Activated CD8-positive, alpha-beta memory T cell treated with anti-CD3 and anti-CD28 coated beads for 36 hours (primary cell): ENCODE data around the gene GTSF1L. TPM values are rescaled to one million over a fixed set of nuclear protein-coding genes. Genes with fewer than 3 reads are reported as not detected.

Source experiments
- CTCF ChIA-PET: fragments of 350-600 bp; sonication (Branson Sonifier 250); formaldehyde crosslinking; loops from one replicate; lab custom pipeline; 2021; ENCODE audit warnings: antibody characterized with exemption; lab: Charles Lee
- POLR2A ChIA-PET: fragments of 350-600 bp; sonication (Branson Sonifier 250); formaldehyde crosslinking; loops from one replicate; lab custom pipeline; 2021; ENCODE audit warnings: antibody characterized with exemption; lab: Charles Lee
- total RNA-seq, 2 experiments: library from RNA; stranded (reverse); gene quantifications; one replicate each; pipeline ENCODE4 v1.2.3, GENCODE V29; 2021

GTSF1L gene
- total RNA-seq, 2 experiments from 2014 or later, result not detected

- CTCF ChIA-PET, result interaction anchor here (0.7 kb wide), 1 partner anchor 9 kb away, joined by 3 read pairs; no protein-coding TSS in a partner anchor
- POLR2A ChIA-PET, result no interaction called here
Measured at GRCh38 chr20:43722153-43722505, 4.7 kb downstream of the GTSF1L start.

- ChIA-PET CTCF (interaction anchor here (0.7 to 1.1 kb wide), 2 partner anchors 9 to 28 kb away, joined by 3 read pairs; no protein-coding TSS in a partner anchor), POLR2A (no interaction called here)
Measured at GRCh38 chr20:43721429-43722152, 5.2 kb downstream of the GTSF1L start.

- POLR2A ChIA-PET, result no interaction called here
Measured at GRCh38 chr20:43721097-43721428, 5.7 kb downstream of the GTSF1L start.

GRCh38 chr20:43720007-43720406 is 6.8 kb downstream of the GTSF1L start:
- POLR2A ChIA-PET, result no interaction called here
- CTCF ChIA-PET, result no interaction called here

More at GRCh38 chr20:43721097-43721428, 5.7 kb downstream of the GTSF1L start:
- CTCF ChIA-PET, result interaction anchor here (1.1 kb wide), 1 partner anchor 29 kb away, joined by 3 read pairs; no protein-coding TSS in a partner anchor

- POLR2A ChIA-PET, result no interaction called here
- CTCF ChIA-PET, result interaction anchor here (0.9 kb wide), 1 partner anchor 179 kb away, joined by 4 read pairs; no protein-coding TSS in a partner anchor
Measured at GRCh38 chr20:43717616-43717995, 9.2 kb downstream of the GTSF1L start.

- ChIA-PET POLR2A (no interaction called here), CTCF (no interaction called here)
Measured at GRCh38 chr20:43716757-43717615, 9.8 kb downstream of the GTSF1L start.

GRCh38 chr20:43716123-43716522 is 10.7 kb downstream of the GTSF1L start:
- ChIA-PET CTCF (no interaction called here), POLR2A (no interaction called here)

- ChIA-PET CTCF (no interaction called here), POLR2A (no interaction called here)
Measured at GRCh38 chr20:43715511-43715910, 11.3 kb downstream of the GTSF1L start.

GRCh38 chr20:43715044-43715443 is 11.8 kb downstream of the GTSF1L start:
- POLR2A ChIA-PET, result no interaction called here
- CTCF ChIA-PET, result no interaction called here

GRCh38 chr20:43711098-43711654 is 15.6 kb downstream of the GTSF1L start:
- POLR2A ChIA-PET, result no interaction called here
- CTCF ChIA-PET, result interaction anchor here (0.6 kb wide), 1 partner anchor 175 kb away, joined by 3 read pairs; no protein-coding TSS in a partner anchor

GRCh38 chr20:43710370-43711044 is 16.3 kb downstream of the GTSF1L start:
- POLR2A ChIA-PET, result no interaction called here

GRCh38 chr20:43702502-43702901 is 24.3 kb downstream of the GTSF1L start:
- CTCF ChIA-PET, result no interaction called here
- POLR2A ChIA-PET, result no interaction called here

More at GRCh38 chr20:43710370-43711044, 16.3 kb downstream of the GTSF1L start:
- CTCF ChIA-PET, result interaction anchor here (0.6 kb wide), 1 partner anchor 174 kb away, joined by 3 read pairs; no protein-coding TSS in a partner anchor

- ChIA-PET POLR2A (no interaction called here), CTCF (no interaction called here)
Measured at GRCh38 chr20:43700627-43701026, 26.2 kb downstream of the GTSF1L start.

GRCh38 chr20:43699941-43700565 is 26.7 kb downstream of the GTSF1L start:
- CTCF ChIA-PET, result no interaction called here
- POLR2A ChIA-PET, result no interaction called here

- ChIA-PET POLR2A (no interaction called here), CTCF (interaction anchor here (1.0 kb wide), 1 partner anchor 357 kb away, joined by 3 read pairs; no protein-coding TSS in a partner anchor)
Measured at GRCh38 chr20:43695571-43695970, 31.2 kb downstream of the GTSF1L start.

GRCh38 chr20:43694763-43695162 is 32.0 kb downstream of the GTSF1L start:
- CTCF ChIA-PET, result no interaction called here
- POLR2A ChIA-PET, result no interaction called here

GRCh38 chr20:43691928-43692524 is 34.8 kb downstream of the GTSF1L start:
- POLR2A ChIA-PET, result interaction anchor here (0.5 kb wide), 1 partner anchor 219 kb away, joined by 3 read pairs; no protein-coding TSS in a partner anchor

GRCh38 chr20:43690943-43691598 is 35.7 kb downstream of the GTSF1L start:
- POLR2A ChIA-PET, result no interaction called here

More at GRCh38 chr20:43691928-43692524, 34.8 kb downstream of the GTSF1L start:
- CTCF ChIA-PET, result interaction anchor here (0.5 to 1.6 kb wide), 5 partner anchors 13 to 915 kb away, joined by 3 to 12 read pairs (median 4); no protein-coding TSS in a partner anchor

More at GRCh38 chr20:43690943-43691598, 35.7 kb downstream of the GTSF1L start:
- CTCF ChIA-PET, result interaction anchor here (0.6 to 1.6 kb wide), 3 partner anchors 14 to 152 kb away, joined by 4 to 12 read pairs (median 5); no protein-coding TSS in a partner anchor
